GM19239 (cell line): ENCODE data around the gene UCKL1.
A peak's percentile ranks its signal among the peaks of the same experiment; 100 is the strongest.
"Not testable (repeated sequence)": the region's sequence is repeated elsewhere in the genome, so short reads cannot be mapped to it uniquely, and the experiment has no call there.

Experiments used
- DNase-seq: peaks from one replicate; pipeline ENCODE4 v3.0.0; 2011; ENCODE audit warnings: low spot score; ENCODE audit not compliant: insufficient read length
- FAIRE-seq: peaks from 2 replicates; lab custom pipeline; 2011; peaks lifted over from hg19 to GRCh38; lab: Jason Lieb, UNC

UCKL1 gene

DNA sequence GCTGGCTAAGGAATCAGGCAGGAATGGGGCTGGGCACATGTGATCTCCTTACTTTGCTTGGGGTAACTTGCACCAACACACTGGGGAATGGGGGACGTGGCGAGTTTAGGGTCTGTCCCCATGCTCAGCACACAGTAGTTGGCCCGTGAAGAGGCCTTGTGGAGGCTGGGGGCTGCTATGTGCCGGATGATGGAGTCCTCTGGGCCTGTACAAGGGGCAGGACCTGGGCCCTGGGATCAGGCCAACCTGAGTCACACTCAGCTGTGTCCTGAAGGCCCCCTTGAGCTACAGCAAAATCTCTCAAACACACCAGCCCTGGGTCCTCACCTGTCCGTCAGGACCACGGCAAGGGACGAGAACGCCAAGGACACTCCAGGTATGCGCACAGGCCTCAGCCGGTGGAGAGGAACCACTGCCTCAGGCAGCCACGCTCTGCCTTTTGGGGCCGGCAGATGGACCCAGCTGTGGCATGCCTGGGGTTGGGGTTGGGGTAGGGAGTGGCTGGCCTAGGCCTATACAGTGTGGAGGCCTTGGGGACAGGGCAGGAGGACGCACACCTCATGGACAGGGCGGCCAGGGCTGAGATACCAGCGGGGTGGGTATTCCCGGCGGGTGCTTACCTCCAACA, 11.1 kb downstream of the UCKL1 start:
- no peak for DNase-seq
- no peak for FAIRE-seq

DNA sequence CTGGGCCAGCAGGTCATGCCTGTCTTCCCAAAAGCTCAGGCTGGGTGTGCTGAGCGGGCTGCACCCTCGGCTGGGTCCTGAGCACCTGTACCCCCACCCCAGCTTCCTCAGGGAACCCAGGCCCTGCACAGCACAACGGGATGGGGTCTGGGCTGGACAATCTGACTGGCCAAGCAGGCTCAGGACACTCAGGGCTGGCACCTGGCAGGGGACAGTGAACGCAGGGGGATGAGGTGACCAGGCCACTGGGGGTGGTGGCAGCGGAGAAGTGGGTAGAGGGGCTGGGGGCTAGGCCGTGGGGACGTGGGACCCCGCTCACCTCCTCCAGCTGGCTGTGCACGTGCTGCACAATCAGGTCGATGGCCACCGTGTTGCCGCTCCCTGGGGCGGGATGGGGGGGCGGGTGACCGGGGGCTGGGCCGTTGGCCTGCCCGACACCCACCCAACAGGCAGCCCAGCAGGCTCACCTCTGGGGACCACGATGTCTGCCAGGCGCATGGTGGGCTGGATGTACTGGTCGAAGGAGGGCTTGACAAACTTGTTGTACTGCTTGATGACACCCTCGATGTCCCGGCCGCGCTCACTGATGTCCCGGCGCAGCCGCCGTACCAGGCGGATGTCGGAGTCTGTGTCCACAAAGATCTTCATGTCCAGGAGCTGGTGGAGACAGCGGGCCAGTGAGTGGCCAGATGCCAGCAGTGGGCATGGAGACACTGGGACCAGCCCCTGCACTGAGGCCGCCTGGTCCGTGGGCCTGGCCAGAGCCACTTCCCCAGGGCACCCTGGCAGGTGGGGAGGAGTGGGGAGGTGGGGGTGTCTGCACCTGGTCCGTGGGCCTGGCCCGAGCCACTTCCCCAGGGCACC, 11.9 kb downstream of the UCKL1 start:
- DNase-seq (no peak), FAIRE-seq (no peak)

DNA sequence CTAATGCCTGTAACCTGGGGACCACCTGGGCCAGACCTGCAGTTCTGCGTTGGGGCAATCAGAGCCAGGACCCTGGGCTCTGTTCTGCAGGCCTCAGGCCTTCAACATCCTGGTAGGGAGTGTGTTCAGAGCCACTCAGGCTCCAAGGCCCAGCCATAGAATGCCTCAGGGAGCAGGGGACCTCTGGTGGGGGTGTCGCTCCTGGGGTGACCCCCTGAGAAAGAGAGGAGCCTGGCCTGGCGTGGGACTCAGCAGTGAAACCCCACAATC, 12.5 kb downstream of the UCKL1 start:
- no peak for FAIRE-seq
- no peak for DNase-seq

DNA sequence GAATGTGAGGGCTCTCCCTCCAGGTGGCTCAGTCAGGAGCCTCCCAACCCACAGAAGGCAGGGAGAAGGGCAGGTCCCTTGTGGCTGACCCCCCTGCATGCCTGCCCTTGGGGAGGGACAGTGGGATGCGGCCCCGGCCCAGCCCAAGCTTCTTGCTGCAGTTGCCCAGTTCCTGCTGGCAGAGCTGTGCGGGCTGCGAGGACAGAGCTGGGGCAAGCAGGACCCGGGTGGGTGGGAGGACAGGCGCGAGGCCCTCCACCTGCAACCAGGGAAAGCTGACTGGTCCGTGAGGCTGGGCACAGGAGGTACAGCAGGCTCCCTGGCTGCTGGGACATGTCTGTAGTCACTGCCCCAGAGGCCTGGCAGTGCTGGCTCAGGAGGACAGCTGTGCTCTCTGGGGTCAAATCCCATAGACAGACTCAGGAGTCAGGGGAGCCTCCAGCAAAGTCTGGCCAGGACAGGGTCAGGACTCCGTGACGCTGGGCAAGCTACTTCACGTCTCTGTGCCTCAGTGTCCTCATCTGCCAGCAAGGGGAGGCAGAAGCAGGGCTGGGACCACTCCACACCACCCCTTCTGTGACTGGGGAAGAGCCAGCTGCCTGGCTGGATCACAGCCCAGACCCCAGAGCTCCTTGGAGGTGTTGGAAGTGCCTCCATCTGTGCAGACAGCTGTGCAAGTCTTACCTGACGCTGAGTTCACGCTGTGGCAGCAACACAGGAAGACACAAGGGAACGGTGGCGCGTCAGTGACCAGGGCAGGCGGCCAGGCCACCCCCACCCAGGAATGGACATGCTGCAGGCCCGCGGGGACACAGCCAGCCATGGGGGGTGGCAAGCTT, 13.0 kb downstream of the UCKL1 start:
- DNase-seq = no peak
- no peak for FAIRE-seq

DNA sequence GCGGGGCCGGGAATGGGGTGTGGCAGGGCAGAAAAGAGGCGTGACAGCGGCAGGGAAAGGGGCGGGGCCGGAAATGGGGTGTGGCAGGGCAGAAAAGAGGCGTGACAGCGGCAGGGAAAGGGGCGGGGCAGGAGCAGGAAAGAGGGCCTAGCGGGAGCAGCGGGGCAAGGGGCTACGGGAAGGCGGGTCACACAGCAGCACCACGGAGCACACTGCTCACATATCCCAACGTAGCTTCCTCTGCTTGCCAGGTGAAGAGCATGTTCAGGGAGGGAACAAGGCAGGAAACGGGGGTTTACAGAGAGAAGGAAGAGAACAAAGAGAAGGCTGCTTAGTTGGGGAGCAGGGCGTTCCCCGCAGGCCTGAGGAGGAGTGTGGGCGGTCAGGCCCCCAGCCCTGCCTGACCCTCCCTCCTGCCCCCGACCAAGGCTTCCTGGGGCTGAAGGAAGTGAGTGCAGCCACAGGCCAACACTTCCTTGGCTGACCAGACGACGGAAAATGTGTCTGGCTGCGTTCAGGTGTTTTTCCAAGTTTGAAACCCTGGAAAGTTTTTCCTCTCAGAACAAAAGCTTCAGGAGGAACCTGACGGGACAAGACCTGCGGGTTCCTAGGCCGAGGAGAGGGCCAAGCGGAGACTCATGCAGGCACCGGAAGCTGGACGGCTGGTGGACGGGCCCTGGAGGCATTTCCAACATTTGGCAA, 13.8 kb downstream of the UCKL1 start:
- FAIRE-seq (no peak), DNase-seq (no peak)

DNA sequence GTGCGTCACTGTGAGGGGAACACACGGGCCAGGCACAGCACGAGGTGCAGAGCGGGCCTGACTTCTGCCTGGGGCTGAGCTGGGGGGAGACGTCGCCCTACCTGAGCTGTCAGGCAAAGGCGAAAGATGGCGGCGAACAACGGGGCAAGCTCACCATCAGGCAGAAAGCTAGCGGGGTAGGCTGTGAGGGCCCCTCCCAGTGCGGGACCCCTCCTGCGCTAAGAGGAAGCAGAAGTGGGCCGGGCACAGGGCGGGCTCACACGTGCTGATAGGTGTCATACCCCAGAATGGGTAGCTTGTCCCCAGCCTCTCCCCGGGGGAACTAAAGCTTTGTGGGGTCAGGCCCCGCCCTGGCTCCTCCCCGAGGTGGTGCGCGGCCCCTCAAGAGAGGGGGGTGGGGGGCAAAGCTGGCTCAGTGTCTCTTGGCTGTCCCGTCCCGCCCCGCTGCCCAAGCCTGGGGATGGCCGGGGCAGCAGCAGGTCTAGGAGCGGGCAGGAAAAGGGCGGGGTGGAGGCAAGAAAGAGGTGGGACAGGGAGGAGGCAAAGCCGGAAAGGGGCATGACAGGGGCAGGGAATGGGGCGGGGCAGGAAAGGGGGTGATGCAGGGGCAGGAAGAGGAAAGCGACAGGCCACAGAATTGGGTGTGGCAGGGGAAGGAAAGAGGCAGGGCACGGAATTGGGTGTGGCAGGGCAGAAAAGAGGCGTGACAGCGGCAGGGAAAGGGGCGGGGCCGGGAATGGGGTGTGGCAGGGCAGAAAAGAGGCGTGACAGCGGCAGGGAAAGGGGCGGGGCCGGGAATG, 14.7 kb downstream of the UCKL1 start:
- FAIRE-seq = no peak
- peak; percentile 81 for DNase-seq

DNA sequence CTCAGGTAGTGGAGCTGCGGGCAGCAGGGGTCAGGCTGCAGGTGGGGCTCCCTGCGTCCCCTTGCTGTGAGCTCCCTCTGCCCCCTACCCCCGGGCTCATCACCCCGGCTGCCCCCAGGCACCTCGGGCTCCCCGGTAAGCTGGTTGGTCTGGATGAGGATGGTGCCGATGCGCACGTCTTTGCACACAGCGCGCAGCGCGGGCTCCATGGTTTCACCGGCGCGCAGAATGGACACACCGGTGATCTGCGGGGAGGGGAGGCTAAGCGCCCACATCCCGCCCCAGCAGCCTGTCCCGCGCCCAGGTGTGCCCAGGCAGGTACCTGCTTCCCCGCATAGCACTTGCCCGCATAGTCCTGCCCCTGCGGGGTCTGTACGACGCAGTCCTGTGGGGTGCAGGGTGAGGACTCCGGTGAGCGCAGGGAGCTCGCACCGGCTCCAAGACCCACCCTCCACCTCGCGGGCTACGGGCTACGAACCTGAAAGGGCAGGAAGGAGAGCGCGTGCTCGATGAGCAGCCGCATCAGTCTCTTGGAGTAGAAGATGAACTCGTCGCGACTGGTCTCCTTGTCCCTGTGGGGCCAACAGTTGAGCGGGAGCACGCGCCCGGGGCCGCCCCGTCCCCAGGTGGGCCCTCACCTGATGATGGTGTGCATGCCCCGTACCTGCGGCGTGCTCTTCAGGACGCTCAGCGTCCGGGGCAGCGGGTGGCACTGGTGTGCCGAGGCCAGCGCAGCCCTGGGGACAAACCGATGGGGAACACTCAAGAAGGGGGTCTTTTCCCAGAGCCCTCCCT, 15.5 kb downstream of the UCKL1 start:
- FAIRE-seq (no peak), DNase-seq (no peak)

DNA sequence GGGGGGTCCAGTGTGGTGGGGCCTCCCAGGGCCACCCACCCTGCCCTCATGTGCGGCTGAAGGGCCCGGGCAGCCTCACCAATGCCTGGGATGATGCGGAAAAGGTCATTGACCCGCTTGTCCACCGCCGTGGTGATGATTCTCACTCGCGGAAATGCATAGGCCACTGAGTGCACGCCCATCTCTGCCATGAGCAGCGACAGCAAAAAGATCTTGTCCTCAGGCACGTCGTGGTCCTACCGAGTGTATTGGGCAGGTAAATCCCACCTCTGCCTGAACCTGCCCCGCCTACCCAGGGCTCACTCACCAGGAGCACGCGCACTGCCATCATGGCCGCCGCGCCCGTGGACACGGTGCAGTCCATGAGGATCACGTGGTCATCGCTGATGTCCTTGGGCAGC, 16.1 kb downstream of the UCKL1 start:
- DNase-seq = no peak
- no peak for FAIRE-seq

DNA sequence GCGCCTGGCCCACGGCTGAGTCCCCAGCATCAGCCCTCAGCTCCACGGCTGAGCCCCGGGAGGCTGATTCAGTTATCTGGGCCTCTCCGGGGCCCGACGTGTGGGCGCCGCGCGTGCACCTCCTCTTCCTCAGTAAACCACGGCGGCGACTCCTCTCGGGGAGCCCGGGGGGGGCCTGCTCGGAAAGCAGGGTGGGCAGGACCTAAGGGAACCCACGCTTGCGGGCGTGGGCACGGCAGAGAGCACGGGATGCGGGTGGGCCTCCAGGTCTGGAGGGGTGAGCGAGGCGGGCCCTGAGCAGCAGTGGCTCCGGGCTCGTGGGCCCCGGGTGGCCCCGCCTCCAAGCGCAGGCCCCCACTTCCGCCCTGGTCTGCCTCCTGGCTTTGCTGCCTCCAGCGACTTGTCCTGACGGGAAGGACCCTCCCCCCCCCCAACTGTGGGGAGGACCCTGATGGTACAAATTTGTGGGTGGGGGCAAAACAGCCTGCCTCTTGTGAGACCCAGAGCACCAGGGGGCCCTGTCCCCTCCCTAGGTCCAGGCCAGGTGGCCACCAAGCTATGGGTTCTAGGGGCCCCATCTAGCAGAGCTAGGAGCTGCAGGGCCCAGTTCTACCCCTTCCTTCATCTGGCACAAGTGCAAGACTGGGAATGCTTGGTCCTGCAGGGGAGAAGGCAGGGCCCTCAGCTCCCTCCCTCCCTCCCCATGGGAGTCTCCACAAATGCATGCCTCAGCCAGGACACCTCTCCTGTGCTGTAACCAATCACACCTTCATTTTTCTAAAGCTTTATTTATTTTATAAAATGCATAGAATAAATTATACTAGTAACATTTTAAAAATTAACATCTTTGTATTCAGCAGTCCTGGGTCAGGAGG, 16.9 kb downstream of the UCKL1 start:
- DNase-seq = no peak
- FAIRE-seq = no peak

DNA sequence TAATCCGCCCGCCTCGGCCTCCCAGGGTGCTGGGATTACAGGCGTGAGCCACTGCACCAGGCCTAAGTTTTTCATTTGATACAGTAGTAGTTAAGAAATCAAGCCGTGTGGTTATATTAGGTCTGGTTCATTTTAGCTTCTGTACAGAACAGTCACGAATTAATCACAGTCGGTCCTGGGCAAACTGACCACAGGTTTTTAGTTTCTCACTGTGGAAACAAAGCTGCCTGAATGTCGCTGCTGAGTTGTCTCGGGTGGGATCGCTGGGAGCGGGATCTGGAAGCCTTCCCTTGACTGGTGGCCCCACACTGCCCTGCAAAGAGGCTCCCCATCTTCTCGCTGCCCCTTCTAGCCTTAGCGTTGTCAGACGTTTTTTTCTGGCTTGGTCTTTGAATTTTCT, 18.6 kb downstream of the UCKL1 start:
- DNase-seq = no peak
- FAIRE-seq = no peak

DNA sequence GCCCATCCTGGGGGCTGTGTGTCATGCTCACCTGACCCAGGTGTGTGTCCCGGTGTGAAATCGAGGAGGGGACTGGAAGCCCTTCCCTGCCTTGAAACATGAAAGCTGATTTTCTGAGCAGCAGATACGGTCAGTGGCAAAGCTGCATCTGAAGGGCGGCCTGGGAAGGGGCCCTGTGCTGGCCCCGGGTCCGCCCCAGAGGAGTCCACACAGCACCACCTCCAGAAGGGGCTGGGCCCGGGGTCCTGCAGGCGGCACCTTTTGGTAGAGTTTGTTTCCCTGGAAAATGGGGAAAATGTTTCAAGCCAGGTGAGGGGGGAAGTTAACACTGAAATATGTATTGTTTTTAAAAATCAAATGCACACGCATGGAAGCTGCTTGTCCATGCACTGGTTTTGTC, 20.8 kb downstream of the UCKL1 start:
- FAIRE-seq (no peak), DNase-seq (no peak)

DNA sequence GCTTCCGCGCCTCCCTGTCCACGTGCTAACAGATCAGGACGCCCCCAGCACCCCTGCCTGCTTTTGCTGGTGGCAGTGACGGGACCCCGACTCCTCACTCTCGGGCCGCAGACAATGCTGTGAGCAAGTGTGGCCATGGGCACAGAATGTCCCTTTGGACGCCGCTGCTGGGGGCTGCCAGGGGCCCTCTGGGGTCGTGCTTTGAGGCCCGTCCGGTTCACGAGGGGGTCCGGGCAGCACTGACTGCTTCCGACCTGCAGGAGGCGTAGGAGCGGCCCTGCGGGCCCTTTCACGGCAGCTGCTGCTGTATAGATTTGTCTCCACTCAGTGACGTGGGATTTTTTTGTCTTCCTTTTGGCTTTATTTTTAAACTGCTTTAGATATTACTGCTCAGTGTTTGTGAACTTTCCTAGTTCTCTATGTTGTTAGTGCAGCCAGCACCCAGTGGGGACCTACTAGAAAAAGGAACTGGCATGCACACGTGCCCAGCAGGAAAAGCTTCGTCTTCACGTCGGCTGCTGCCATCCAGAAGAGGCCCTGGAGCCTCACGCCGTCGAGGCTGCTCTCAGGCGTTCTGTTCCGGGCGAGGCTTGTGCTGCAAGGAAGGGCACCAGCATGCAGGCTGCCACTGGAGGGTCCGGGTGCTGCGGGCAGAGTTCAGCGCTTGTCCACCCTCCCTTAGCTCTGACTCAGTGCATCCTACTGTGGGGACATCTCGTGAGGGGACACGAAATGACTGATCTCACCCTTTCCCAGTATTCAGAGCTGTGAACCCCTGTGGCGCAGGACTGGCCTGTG, 21.7 kb downstream of the UCKL1 start:
- DNase-seq = no peak

DNA sequence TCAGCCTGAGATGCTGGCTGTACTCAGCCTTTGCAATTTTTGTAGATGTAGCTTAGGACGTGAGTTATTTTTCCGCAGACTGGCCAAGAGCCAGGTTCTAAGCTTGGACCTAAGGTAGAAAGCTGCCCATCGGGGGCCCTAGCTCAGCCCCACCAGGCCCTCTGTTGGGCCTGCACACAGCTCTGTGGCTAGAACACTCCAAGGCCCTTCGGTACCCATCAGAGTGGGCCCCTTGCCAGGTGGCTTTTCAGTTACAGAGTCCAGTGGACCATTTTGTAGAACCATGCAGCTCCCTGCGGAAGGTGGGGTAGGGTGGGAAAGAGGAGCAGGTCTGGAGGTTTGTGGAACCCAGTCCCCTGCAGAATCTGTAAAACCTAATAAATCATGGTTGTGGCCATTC, 22.6 kb downstream of the UCKL1 start:
- FAIRE-seq = no peak
- DNase-seq = no peak

More for the DNA sequence above, 21.7 kb downstream of the UCKL1 start:
- FAIRE-seq = no peak

DNA sequence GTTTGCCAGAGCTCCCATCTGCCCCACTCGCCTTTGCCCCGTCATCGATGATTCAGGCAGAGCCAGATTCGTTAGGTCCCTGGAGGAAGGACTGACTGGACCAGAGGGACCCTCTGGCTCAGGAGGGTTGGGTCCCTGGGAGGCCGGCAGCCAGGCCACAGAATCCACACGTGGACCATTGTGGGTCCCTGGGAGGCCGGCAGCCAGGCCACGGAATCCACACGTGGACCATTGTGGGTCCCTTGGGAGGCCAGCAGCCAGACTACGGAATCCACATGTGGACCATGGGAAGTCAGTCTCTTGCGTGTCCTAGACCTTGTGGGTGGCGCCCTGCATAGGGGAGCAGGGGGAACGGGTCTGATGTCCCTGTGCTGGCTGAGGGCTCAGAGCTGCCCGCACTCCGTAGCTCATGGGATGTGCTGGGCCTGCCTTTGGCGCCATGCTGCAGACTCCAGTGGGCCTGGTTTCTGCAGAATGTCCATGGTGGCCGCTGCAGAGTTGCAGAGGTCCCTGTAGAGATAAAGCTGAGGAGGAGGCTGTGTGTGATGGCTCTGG, 23.5 kb downstream of the UCKL1 start:
- no peak for FAIRE-seq
- no peak for DNase-seq

DNA sequence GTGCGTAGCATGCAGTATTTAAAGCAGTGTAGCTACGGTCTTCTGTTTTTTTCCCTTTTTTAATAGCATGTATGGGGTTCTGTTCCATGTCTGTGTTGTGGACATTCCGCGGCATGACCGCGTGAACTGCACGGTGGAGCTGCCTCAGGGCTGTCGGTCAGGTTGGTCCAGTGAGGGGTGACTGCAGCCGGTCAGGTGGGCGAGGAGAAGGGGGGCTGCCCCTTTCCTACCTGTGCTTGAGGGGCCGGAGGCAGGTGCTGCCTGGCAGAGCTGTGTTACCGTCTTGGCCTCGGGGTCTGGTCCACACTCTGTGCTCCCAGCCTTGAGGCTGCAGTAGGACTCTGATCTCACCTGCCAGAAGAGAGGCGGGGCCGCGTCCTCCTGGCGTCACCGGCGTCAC, 24.5 kb downstream of the UCKL1 start:
- no peak for DNase-seq
- no peak for FAIRE-seq

DNA sequence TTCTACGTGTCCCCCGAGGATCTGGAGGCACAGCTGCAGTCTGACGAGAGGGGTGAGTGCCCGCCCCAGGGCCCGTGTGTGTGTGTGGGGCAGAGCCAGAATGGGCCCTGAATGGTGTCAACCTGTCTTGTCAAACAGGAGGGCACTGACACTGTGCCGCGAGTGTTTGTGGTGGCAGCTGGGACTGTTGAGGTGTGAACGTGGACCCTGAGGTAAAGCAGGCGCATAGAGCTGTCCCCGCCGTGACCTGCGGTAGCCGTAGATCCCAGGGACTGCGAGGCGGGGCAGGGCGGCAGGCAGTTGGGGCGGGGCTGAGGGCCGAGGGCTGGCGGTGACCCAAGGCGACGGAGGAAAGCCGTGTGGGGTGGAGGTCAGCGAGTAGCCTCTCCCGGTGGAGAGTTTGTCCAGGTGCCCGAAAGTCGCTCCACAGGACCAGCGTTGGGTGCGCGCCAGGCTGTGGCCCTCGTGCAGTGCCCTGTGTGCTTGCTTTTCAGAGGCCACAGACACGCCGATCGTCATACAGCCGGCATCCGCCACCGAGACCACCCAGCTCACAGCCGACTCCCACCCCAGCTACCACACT, 25.2 kb downstream of the UCKL1 start:
- no peak for DNase-seq

DNA sequence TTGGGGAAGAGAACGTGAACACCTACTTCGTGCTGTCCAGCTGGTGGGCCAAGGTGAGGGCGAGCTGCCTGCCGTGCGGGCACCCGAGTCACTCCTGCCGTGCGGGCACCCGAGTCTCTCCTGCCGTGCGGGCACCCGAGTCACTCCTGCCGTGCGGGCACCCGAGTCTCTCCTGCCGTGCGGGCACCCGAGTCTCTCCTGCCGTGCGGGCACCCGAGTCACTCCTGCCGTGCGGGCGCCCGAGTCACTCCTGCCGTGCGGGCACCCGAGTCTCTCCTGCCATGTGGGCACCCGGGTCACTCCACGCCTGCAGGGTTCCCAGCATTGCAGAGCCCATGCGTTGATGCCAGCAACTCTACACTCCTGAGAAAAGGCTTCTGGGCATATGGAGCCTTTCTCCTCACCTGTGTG, 26.7 kb downstream of the UCKL1 start:
- DNase-seq, FAIRE-seq: not testable (repeated sequence)

More for the DNA sequence above, 25.2 kb downstream of the UCKL1 start:
- no peak for FAIRE-seq
